ENCODE results near the gene STX17. TPM values are rescaled to one million over a fixed set of nuclear protein-coding genes. Genes with fewer than 3 reads are reported as not detected.

Gene STX17
- total and polyA plus RNA-seq, 8 donors = 4.6 to 44.8 (median 18.0) TPM

GRCh38 chr9:99911600-99911999 is 5.1 kb downstream of the STX17 start:
- no peak for DNase-seq
- H3K4me1 ChIP-seq = peaks cover 0 to 33% (median 15%) of the 10 kb centered on the region in 4 donors
- H3K9me3 ChIP-seq = no peaks in the 10 kb centered on the region
- 92 to 99% (median 98%) methylated on average over 7 of the region's 7 CpGs for WGBS, 5 donors
- intact Hi-C loops (cut with DNase I; ENCODE audit: low total_unique reads) = no loop called here
- no peaks in the 10 kb centered on the region for H3K27me3 ChIP-seq
- TF ChIP-seq CTCF (IDR thresholded peaks at IDR 0.05) = no peak
- no peak for TF ChIP-seq POLR2A (IDR thresholded peaks at IDR 0.05)
- TF ChIP-seq POLR2AphosphoS5 (IDR thresholded peaks at IDR 0.05) = no peak
- TF ChIP-seq EP300 (IDR thresholded peaks at IDR 0.05) = no peak
- no peak overlapping the region for H3K27ac ChIP-seq
- H3K4me3 ChIP-seq = no peak overlapping the region
- H3K36me3 ChIP-seq = peaks cover 4 to 31% (median 23%) of the 10 kb centered on the region in 4 donors

- DNase-seq = no peak
- Histone ChIP-seq H3K27me3 (no peaks in the 10 kb centered on the region), H3K4me3 (no peak overlapping the region), H3K36me3 (peaks cover 20 to 62% (median 55%) of the 10 kb centered on the region in 4 donors), H3K27ac (no peak overlapping the region), H3K9me3 (no peaks in the 10 kb centered on the region), H3K4me1 (peaks cover 0 to 17% (median 4%) of the 10 kb centered on the region in 4 donors)
- no peak for TF ChIP-seq CTCF (IDR thresholded peaks at IDR 0.05)
- intact Hi-C loops (cut with DNase I; ENCODE audit: low total_unique reads) = no loop called here
- 80 to 92% (median 91%) methylated on average over 1 of the region's 1 CpG for WGBS, 5 donors
Observed at GRCh38 chr9:99916650-99917049, 10.2 kb downstream of the STX17 start.

- Histone ChIP-seq H3K4me1 (peaks cover 0 to 12% (median 4%) of the 10 kb centered on the region in 4 donors), H3K4me3 (no peak overlapping the region), H3K27ac (no peak overlapping the region), H3K9me3 (no peaks in the 10 kb centered on the region), H3K27me3 (no peaks in the 10 kb centered on the region), H3K36me3 (peaks cover 28 to 73% (median 67%) of the 10 kb centered on the region in 4 donors)
- TF ChIP-seq POLR2A (IDR thresholded peaks at IDR 0.05) (no peak), CTCF (IDR thresholded peaks at IDR 0.05) (no peak), POLR2AphosphoS5 (IDR thresholded peaks at IDR 0.05) (no peak), EP300 (IDR thresholded peaks at IDR 0.05) (no peak)
- intact Hi-C loops (cut with DNase I; ENCODE audit: low total_unique reads) = no loop called here
- no peak for DNase-seq
- 81 to 97% (median 93%) methylated on average over 3 of the region's 3 CpGs for WGBS, 5 donors
Observed at GRCh38 chr9:99918134-99918533, 11.7 kb downstream of the STX17 start.

- DNase-seq = no peak
- Histone ChIP-seq H3K27ac (no peak overlapping the region), H3K4me3 (no peak overlapping the region), H3K9me3 (no peaks in the 10 kb centered on the region), H3K36me3 (peaks cover 28 to 90% (median 83%) of the 10 kb centered on the region in 4 donors), H3K4me1 (peaks cover 0 to 7% (median 2%) of the 10 kb centered on the region in 4 donors), H3K27me3 (no peaks in the 10 kb centered on the region)
- intact Hi-C loops (cut with DNase I; ENCODE audit: low total_unique reads) = no loop called here
- 39 to 57% (median 47%) methylated on average over 2 of the region's 2 CpGs for WGBS, 5 donors
- TF ChIP-seq POLR2AphosphoS5 (IDR thresholded peaks at IDR 0.05) = no peak
- no peak for TF ChIP-seq POLR2A (IDR thresholded peaks at IDR 0.05)
- no peak for TF ChIP-seq CTCF (IDR thresholded peaks at IDR 0.05)
- no peak for TF ChIP-seq EP300 (IDR thresholded peaks at IDR 0.05)
Observed at GRCh38 chr9:99919930-99920329, 13.5 kb downstream of the STX17 start.

Measured in stomach (tissue), 9 donors.